GF-D8 (cell line): ENCODE results near the gene ENO1.

Source experiments
- DNase-seq: peaks from one replicate; lab custom pipeline; 2025; lab: John Stamatoyannopoulos, UW

ENO1 gene

GRCh38 chr1:8870616-8871538 is 7.6 kb downstream of the ENO1 start:
- DNase-seq = no peak

DNA sequence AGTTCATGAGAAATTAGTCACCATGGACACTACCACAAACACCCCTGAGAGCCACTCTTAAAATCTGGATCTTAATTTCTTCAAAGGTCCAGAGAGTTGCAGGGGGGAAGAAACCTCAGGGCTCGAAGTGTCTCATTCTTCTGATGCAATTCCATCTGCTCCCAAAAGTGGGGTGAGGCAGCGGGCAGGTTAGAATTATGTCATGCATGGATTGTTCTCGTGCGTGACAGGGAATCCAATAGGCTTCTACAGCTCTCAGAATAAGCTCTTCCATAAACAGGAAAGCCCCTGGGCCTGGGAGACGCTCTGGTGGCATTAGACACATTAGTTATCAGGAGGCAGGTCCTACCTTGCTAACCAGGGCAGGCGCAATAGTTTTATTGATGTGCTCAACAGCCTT is 8.4 kb downstream of the ENO1 start:
- DNase-seq = no peak

GRCh38 chr1:8867878-8868567 is 10.5 kb downstream of the ENO1 start:
- no peak for DNase-seq

GRCh38 chr1:8866792-8867415 is 11.6 kb downstream of the ENO1 start:
- no peak for DNase-seq

- DNase-seq = no peak
These were observed 12.2 kb downstream of the ENO1 start for GRCh38 chr1:8866173-8866791.

- DNase-seq = no peak
These were observed 13.7 kb downstream of the ENO1 start for GRCh38 chr1:8864713-8865344.

DNA sequence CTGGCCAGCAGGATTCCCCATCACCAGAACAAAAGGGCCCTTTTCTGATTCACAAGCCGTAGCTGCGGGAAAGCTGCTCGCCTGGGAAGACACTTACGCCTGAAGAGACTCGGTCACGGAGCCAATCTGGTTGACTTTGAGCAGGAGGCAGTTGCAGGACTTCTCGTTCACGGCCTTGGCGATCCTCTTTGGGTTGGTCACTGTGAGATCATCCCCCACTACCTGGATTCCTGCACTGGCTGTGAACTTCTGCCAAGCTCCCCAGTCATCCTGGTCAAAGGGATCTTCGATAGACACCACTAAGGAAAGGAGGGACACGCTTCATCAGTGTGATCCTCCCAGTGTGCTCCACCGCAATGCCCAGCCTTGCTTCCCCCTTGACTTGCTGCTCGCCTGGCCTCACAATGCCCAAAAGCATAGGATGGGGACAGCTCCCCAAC is 14.7 kb downstream of the ENO1 start:
- no peak for DNase-seq

- DNase-seq = no peak
These were observed 15.3 kb downstream of the ENO1 start for GRCh38 chr1:8863138-8863537.

- DNase-seq = no peak
These were observed 16.0 kb downstream of the ENO1 start for GRCh38 chr1:8862528-8862927.

DNA sequence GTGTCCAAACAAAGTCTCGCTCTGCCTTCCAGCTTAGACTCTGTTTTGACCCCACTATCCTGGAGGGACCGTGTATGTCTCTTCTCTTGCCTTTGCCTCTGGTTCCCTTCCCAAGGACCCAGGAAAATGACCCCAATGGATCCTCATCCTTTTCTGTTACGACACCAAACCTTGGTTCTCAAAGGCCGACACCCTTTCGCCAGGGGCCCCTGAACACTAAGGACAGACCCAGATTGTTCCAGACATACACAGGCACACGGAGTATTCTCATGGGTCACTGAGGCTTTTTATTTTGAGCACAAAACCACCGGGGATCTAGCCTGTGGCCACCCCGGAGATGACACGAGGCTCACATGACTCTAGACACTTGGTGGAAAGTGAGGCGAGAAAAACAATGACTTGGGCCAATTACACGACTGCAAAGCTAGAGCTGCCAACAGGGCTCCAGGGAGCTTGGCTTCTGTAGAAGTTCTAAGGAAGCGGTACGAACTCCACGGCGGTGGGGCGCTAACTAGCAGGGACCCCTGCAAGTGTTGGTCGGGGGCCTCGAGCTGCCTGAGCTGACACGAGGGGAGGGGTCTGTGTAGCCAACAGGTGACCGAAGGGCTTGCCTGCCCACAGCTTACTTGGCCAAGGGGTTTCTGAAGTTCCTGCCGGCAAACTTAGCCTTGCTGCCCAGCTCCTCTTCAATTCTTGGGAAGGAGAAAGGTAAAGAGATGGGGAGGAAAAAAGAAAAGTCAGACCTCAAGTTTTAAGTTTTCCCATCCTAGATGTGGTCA is 17.6 kb downstream of the ENO1 start:
- DNase-seq = no peak

DNA sequence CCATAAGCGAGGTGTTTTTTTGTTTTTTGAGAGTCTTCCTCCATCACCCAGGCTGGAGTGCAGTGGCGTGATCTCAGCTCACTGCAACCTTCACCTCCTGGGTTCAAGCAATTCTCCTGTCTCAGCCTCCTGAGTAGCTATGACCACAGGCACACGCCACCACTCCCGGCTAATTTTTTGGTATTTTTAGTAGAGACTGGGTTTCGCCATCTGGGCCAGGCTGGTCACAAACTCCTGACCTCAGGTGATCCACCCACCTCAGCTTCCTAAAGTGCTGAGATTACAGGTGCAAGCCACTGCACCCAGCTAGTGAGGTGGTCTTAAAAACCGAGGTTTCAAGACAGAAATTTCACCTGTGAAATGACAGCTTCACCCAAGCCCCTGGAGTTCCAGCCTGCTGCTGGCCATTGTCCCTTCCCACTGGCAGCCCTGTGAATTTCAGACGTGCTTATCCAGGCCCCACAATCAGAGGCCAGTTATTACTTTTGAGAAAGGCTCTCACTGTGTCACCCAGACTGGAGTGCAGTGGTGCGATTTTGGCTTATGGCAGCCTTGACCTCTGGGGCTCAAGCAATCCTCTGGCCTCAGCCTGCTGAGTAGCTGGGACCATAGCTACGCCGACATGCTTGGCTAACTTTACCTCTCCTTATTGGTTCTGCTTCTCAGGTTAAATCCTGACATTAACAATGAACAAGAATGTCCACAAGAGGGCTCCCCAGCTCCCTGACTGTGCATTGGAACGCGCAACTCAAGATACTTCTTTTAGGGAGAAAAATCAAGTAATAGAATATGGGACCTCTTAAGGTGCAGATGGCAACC is 19.4 kb downstream of the ENO1 start:
- peak; percentile 36 for DNase-seq

DNA sequence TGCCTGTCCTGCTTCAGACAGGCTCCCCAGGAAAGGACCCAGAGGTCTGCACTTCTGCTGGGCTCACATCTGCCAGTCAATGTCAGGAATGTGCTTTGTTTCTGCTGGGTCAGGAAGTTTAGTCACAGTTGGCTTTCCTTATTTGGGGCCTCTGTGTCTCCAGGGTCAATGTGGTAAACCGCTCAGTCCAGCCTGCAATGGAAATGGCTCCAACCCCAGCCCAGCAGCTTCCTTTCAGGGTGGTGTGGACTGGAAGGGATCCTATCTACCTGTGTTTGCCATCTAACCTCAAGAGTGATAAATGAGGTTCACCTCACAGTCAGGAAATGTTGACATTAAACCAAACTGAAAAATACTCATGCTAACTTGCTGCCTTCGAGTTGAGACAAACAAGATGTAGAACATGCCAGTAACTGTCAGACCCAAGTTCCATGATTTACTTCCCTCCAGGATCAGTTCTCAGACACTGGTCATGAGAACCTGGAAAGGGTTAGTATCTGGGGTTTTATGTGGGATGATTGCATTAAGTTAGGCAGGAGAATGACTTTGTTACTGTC is 20.3 kb downstream of the ENO1 start:
- peak; percentile 98 for DNase-seq

DNA sequence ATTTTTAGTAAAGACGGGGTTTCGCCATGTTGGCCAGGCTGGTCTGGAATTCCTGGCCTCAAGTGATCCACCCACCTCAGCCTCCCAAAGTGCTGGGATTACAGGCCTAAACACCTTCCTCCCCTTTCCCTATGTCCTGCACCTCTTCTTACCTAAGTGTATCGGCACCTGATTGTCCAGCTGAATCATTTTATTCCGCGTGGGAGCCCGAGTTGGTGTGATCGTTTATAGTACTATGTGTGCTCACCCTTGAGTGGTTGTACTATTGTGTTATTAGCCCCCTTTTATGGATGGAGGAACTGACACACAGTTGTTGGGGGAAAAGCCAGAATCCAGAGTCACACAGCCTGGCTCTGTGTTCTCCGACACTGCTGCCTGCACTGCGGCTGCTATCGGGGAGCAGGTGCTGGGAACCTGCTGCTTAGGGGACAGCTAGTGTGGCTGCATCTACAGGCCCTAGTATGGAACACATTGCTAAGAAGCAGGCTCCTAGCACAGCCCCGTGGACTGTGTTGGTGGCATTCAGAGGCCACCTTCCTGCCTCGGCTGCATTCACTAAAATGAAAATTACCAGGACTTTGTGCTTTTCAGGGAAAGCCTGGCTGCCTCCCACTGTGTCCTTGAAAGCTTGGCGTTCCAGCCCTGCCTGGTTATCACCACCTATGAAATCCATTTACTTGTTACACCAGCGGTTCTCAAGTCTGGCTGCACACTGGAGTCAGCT is 21.6 kb downstream of the ENO1 start:
- DNase-seq = no peak

DNA sequence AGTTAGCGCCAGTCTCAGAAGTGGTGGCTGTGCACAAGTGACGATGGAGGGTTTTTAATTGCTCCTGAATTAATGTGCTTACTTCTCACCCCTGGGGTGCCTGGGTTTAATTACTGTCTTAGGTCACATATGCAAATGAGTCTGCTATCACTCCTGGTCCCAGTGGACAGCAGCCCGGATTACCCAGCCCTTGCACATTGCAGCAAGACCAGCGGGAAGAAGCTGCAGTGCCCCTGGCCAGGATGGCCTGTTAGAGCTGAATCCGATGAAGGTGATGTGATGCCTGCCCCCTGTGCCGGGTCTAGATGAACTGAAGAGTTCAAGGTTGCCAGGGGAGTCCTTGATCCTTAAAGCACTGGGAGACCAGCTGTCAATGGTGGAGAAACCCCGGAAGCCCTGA is 24.2 kb downstream of the ENO1 start:
- DNase-seq = no peak

DNA sequence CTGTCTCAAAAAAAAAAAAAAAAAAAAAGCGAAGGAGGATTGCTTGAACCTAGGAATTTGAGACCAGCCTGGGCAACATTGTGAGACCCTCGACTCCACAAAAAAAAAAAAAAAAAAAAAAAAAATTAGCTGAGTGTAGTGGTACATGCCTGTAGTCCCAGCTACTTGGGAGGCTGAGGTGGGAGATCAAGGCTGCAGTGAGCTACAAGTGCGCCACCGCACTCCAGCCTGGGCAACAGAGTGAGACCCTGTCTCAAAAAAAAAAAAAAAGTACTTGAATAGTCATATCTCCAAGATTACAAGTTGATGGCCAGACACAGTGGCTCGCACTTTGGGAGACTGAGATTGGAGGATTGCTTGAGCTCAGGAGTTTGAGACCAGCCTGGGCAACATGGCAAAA is 27.4 kb downstream of the ENO1 start:
- DNase-seq = no peak

GRCh38 chr1:8848663-8849386 is 29.7 kb downstream of the ENO1 start:
- peak; percentile 49 for DNase-seq

DNA sequence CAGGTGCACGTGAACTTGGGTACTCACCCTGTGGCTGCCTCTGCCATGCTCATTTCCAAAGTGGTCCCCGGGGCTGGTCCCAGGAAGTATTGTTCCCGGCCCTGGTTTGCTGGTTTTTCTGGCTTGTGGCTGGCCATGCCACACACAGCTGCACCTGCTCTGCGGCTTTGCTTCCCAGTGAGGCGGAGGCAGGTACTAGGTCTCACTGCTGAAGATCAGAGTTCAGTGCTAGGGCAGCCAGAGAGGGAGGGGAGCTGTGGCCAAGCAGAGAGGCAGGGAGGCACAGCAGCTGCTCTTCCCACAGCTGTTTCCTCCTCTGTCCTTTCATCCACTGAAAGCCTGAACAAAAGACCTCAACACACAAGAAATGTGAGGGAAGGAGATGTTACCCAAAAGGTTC is 30.5 kb downstream of the ENO1 start:
- DNase-seq = no peak

DNA sequence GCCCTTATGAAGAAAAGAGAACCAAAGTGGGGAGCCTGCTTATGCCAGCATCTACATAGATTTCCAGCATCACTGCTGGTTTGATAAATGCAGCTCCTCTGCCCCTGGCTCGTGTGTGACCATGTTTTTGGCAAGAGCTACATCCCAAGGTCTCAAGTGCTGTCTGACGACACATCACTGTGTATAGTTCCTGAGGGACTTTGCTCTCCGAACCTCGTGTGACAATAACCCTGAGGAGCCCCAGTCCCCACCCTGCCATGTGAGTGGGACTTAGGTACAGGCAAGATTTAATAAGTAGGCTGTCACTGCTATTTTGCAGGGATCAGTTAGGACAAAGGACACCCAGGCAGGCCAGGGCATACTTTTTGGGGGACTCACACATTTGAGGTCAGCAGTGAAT is 32.2 kb downstream of the ENO1 start:
- DNase-seq = no peak
